GM21367 (cell line): ENCODE data around the gene PCDHB10.

Experiments used
- ATAC-seq: cut with Tn5 transposase; IDR thresholded peaks from one replicate; pipeline ENCODE4 v1.9.1; 2021; ENCODE audit not compliant: unreplicated experiment

The PCDHB10 gene

GRCh38 chr5:141236516-141237313, 44.6 kb downstream of the PCDHB10 start:
- ATAC-seq: no peak

- ATAC-seq: no peak
Observed at GRCh38 chr5:141241496-141241895, 49.3 kb downstream of the PCDHB10 start.
